Mammary epithelial cell (primary cell): ENCODE data around the gene TMPRSS13.

Source experiments
- EZH2 ChIP-seq: IDR thresholded peaks from 2 replicates; pipeline ENCODE4 v1.6.1; 2012; ENCODE audit warnings: low read length, inconsistent platforms, borderline replicate concordance
- TF ChIP-seq, protein P1 (sequence below), 2 donors: IDR thresholded peaks in 1 of 2; conservative IDR thresholded peaks in 1 of 2; 2 replicates each; pipeline ENCODE4 v1.5.1; 2011 to 2012; ENCODE audit warnings: inconsistent platforms in 2 of 2, low read length in 2 of 2, mild to moderate bottlenecking in 2 of 2, control low read depth in 1 of 2, low read depth in 1 of 2; ENCODE audit not compliant: insufficient read depth in 1 of 2; ENCODE audit errors: extremely low read depth in 1 of 2

DNA sequence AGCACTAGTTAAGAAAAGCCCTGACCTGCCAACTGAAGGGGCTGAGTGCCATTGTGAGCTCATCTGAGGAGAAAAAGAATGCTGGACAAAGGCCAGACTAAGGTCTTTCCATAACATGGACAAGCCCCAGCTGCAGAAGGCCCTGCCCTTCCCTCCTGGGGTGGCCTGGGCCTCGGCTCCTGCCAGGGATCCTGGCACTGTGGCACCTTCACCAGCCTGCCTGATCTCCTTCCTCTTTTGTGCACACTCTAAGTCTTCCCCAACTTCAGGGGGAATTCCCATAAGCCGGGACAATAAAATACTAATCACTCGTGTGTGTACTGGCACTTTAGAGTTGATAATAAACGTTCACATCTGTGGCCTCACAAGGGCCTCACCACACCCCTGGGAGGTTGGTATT is 9.9 kb downstream of the TMPRSS13 start:
- TF ChIP-seq, protein P1, sequence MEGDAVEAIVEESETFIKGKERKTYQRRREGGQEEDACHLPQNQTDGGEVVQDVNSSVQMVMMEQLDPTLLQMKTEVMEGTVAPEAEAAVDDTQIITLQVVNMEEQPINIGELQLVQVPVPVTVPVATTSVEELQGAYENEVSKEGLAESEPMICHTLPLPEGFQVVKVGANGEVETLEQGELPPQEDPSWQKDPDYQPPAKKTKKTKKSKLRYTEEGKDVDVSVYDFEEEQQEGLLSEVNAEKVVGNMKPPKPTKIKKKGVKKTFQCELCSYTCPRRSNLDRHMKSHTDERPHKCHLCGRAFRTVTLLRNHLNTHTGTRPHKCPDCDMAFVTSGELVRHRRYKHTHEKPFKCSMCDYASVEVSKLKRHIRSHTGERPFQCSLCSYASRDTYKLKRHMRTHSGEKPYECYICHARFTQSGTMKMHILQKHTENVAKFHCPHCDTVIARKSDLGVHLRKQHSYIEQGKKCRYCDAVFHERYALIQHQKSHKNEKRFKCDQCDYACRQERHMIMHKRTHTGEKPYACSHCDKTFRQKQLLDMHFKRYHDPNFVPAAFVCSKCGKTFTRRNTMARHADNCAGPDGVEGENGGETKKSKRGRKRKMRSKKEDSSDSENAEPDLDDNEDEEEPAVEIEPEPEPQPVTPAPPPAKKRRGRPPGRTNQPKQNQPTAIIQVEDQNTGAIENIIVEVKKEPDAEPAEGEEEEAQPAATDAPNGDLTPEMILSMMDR (conservative IDR thresholded peaks at IDR 0.05 in 1 of 2, IDR thresholded peaks at IDR 0.05 in 1 of 2; ENCODE audit: extremely low read depth in 1 of 2, insufficient read depth in 1 of 2, low read depth in 1 of 2, low read length in 2 of 2) = no peak
- TF ChIP-seq EZH2 = no peak
